ENCODE measurements around the gene PHB1.

- TF ChIP-seq POLR2A (IDR thresholded peaks at IDR 0.05) (no peak), CTCF (IDR thresholded peaks at IDR 0.05) (no peak)
Measured at GRCh38 chr17:49384951-49385350, 29.7 kb downstream of the PHB1 start.
